Adipocyte (in vitro differentiated cells): ENCODE measurements around the gene MPLKIP.
"Not testable (repeated sequence)": the region's sequence is repeated elsewhere in the genome, so short reads cannot be mapped to it uniquely, and the experiment has no call there.

Source experiments
- DNase-seq: peaks from one replicate; pipeline ENCODE4 v3.0.0-alpha.2; 2015; ENCODE audit warnings: low read depth
- H3K27me3 ChIP-seq: replicated peaks from 2 replicates; pipeline ENCODE4 v1.7.0; 2013; ENCODE audit warnings: mild to moderate bottlenecking, low read length, moderate library complexity; ENCODE audit not compliant: control insufficient read depth, insufficient read depth
- H3K36me3 ChIP-seq: 2 replicates; pipeline ENCODE4 v1.7.0; 2013; ENCODE audit warnings: low read length, mild to moderate bottlenecking, moderate library complexity; ENCODE audit not compliant: control insufficient read depth, insufficient read depth, severe bottlenecking
- H3K4me1 ChIP-seq: 2 replicates; pipeline ENCODE4 v1.7.0; 2013; ENCODE audit warnings: mild to moderate bottlenecking, low read length, moderate library complexity; ENCODE audit not compliant: control insufficient read depth, insufficient read depth
- H3K4me3 ChIP-seq: 2 replicates; pipeline ENCODE4 v1.7.0; 2013; ENCODE audit warnings: mild to moderate bottlenecking, low read length, moderate library complexity
- H3K9ac ChIP-seq: 2 replicates; pipeline ENCODE4 v1.7.0; 2013; ENCODE audit warnings: mild to moderate bottlenecking, low read length, moderate library complexity
- H3K9me3 ChIP-seq: 2 replicates; pipeline ENCODE4 v1.7.0; 2013; ENCODE audit warnings: mild to moderate bottlenecking, low read length, moderate library complexity; ENCODE audit not compliant: control insufficient read depth

The MPLKIP gene

GRCh38 chr7:40151504-40151903, 17.1 kb upstream of the MPLKIP start:
- no peaks in the 10 kb centered on the region for H3K9me3 ChIP-seq
- H3K36me3 ChIP-seq: no peaks in the 10 kb centered on the region
- no peak for DNase-seq
- no peak overlapping the region for H3K4me3 ChIP-seq
- H3K9ac ChIP-seq: no peak overlapping the region
- no peaks in the 10 kb centered on the region for H3K27me3 ChIP-seq
- no peaks in the 10 kb centered on the region for H3K4me1 ChIP-seq

- Histone ChIP-seq H3K4me1 (no peaks in the 10 kb centered on the region), H3K27me3 (no peaks in the 10 kb centered on the region), H3K9me3 (no peaks in the 10 kb centered on the region), H3K4me3 (no peak overlapping the region), H3K36me3 (no peaks in the 10 kb centered on the region), H3K9ac (no peak overlapping the region)
- no peak for DNase-seq
Observed at GRCh38 chr7:40148671-40149070, 14.2 kb upstream of the MPLKIP start.

GRCh38 chr7:40148247-40148580, 13.8 kb upstream of the MPLKIP start:
- not testable (repeated sequence) for H3K9me3 ChIP-seq, H3K27me3 ChIP-seq, H3K4me1 ChIP-seq, H3K4me3 ChIP-seq, H3K36me3 ChIP-seq, DNase-seq, H3K9ac ChIP-seq

GRCh38 chr7:40147371-40148246, 13.2 kb upstream of the MPLKIP start:
- Histone ChIP-seq H3K9ac (no peak overlapping the region), H3K4me3 (no peak overlapping the region), H3K9me3 (no peaks in the 10 kb centered on the region), H3K4me1 (no peaks in the 10 kb centered on the region), H3K36me3 (no peaks in the 10 kb centered on the region), H3K27me3 (no peaks in the 10 kb centered on the region)
- no peak for DNase-seq

GRCh38 chr7:40145596-40146130, 11.2 kb upstream of the MPLKIP start:
- H3K4me1 ChIP-seq, H3K36me3 ChIP-seq, DNase-seq, H3K9me3 ChIP-seq, H3K27me3 ChIP-seq, H3K9ac ChIP-seq, H3K4me3 ChIP-seq: not testable (repeated sequence)

- H3K4me1 ChIP-seq, DNase-seq, H3K36me3 ChIP-seq, H3K9ac ChIP-seq, H3K27me3 ChIP-seq, H3K4me3 ChIP-seq, H3K9me3 ChIP-seq: not testable (repeated sequence)
Observed at GRCh38 chr7:40141916-40142315, 7.5 kb upstream of the MPLKIP start.

- not testable (repeated sequence) for DNase-seq, H3K9ac ChIP-seq, H3K36me3 ChIP-seq, H3K4me1 ChIP-seq, H3K9me3 ChIP-seq, H3K4me3 ChIP-seq, H3K27me3 ChIP-seq
Observed at GRCh38 chr7:40139891-40140290, 5.5 kb upstream of the MPLKIP start.

GRCh38 chr7:40138973-40139372, 4.6 kb upstream of the MPLKIP start:
- Histone ChIP-seq H3K4me1 (peaks cover 3% of the 10 kb centered on the region), H3K4me3 (no peak overlapping the region), H3K27me3 (no peaks in the 10 kb centered on the region), H3K36me3 (no peaks in the 10 kb centered on the region), H3K9me3 (no peaks in the 10 kb centered on the region), H3K9ac (no peak overlapping the region)
- no peak for DNase-seq

- H3K27me3 ChIP-seq: no peaks in the 10 kb centered on the region
- H3K36me3 ChIP-seq: no peaks in the 10 kb centered on the region
- no peak for DNase-seq
- H3K9me3 ChIP-seq: no peaks in the 10 kb centered on the region
- H3K4me1 ChIP-seq: peaks cover 11% of the 10 kb centered on the region
- H3K4me3 ChIP-seq: no peak overlapping the region
- no peak overlapping the region for H3K9ac ChIP-seq
Observed at GRCh38 chr7:40137563-40137962, 3.1 kb upstream of the MPLKIP start.

GRCh38 chr7:40135317-40135610, 842 bp upstream of the MPLKIP start:
- peak; percentile 56 for DNase-seq
- peak overlapping the region; percentile 97 for H3K9ac ChIP-seq
- no peaks in the 10 kb centered on the region for H3K36me3 ChIP-seq
- peaks cover 27% of the 10 kb centered on the region for H3K4me1 ChIP-seq
- no peaks in the 10 kb centered on the region for H3K9me3 ChIP-seq
- no peaks in the 10 kb centered on the region for H3K27me3 ChIP-seq
- H3K4me3 ChIP-seq: peak overlapping the region; percentile 98

GRCh38 chr7:40133561-40134427, 628 bp downstream of the MPLKIP start:
- Histone ChIP-seq H3K4me3 (peak overlapping the region; percentile 98), H3K36me3 (no peaks in the 10 kb centered on the region), H3K9ac (peak overlapping the region; percentile 97), H3K9me3 (no peaks in the 10 kb centered on the region), H3K27me3 (no peaks in the 10 kb centered on the region), H3K4me1 (peaks cover 27% of the 10 kb centered on the region)
- DNase-seq: peak; percentile 64
